ENCODE results near the gene ENDOV. TPM values are rescaled to one million over a fixed set of nuclear protein-coding genes. Genes with fewer than 3 reads are reported as not detected.

The ENDOV gene
- total and polyA plus RNA-seq, 8 donors, result 2.3 to 122 (median 13.2) TPM

DNA sequence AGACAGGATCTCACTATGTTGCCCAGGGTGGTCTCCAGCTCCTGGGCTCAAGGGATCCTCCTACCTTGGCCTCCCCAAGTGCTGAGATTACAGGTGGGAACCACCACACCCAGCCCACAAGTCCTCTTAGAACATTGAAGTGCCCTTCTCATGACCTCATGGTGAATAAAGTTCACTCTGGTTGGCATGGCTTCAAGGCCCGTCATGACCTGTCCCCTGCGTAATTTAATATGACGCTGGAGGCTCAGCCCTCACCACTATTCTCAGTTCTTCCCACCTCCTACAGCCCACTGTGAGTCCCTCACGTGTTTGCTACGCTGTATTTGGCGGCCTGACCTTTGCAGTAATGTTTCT, 1.9 kb downstream of the ENDOV start:
- Histone ChIP-seq H3K27me3 (no peaks in the 10 kb centered on the region), H3K27ac (no peak overlapping the region), H3K9me3 (no peaks in the 10 kb centered on the region), H3K36me3 (peaks cover 0 to 38% (median 33%) of the 10 kb centered on the region in 4 donors), H3K4me1 (peaks cover 26 to 44% (median 37%) of the 10 kb centered on the region in 4 donors), H3K4me3 (no peak overlapping the region)
- 82 to 87% (median 85%) methylated on average over 6 of the region's 6 CpGs for WGBS, 5 donors
- no peak for DNase-seq
- TF ChIP-seq EP300 (IDR thresholded peaks at IDR 0.05), result no peak
- TF ChIP-seq POLR2AphosphoS5 (IDR thresholded peaks at IDR 0.05), result no peak
- no peak for TF ChIP-seq POLR2A (IDR thresholded peaks at IDR 0.05)
- TF ChIP-seq, protein P1, sequence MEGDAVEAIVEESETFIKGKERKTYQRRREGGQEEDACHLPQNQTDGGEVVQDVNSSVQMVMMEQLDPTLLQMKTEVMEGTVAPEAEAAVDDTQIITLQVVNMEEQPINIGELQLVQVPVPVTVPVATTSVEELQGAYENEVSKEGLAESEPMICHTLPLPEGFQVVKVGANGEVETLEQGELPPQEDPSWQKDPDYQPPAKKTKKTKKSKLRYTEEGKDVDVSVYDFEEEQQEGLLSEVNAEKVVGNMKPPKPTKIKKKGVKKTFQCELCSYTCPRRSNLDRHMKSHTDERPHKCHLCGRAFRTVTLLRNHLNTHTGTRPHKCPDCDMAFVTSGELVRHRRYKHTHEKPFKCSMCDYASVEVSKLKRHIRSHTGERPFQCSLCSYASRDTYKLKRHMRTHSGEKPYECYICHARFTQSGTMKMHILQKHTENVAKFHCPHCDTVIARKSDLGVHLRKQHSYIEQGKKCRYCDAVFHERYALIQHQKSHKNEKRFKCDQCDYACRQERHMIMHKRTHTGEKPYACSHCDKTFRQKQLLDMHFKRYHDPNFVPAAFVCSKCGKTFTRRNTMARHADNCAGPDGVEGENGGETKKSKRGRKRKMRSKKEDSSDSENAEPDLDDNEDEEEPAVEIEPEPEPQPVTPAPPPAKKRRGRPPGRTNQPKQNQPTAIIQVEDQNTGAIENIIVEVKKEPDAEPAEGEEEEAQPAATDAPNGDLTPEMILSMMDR (IDR thresholded peaks at IDR 0.05), result no peak
- intact Hi-C loops (cut with DNase I; ENCODE audit: low total_unique reads), result no loop called here

GRCh38 chr17:80418589-80418988, 3.6 kb downstream of the ENDOV start:
- H3K27me3 ChIP-seq, result no peaks in the 10 kb centered on the region
- 90 to 95% (median 94%) methylated on average over 11 of the region's 11 CpGs for WGBS, 5 donors
- H3K36me3 ChIP-seq, result peaks cover 0 to 38% (median 33%) of the 10 kb centered on the region in 4 donors
- intact Hi-C loops (cut with DNase I; ENCODE audit: low total_unique reads), result no loop called here
- no peak overlapping the region for H3K4me3 ChIP-seq
- TF ChIP-seq EP300 (IDR thresholded peaks at IDR 0.05) (no peak), POLR2AphosphoS5 (IDR thresholded peaks at IDR 0.05) (no peak), POLR2A (IDR thresholded peaks at IDR 0.05) (no peak)
- TF ChIP-seq, protein P1 (IDR thresholded peaks at IDR 0.05), result no peak
- no peak overlapping the region for H3K27ac ChIP-seq
- H3K9me3 ChIP-seq, result no peaks in the 10 kb centered on the region
- H3K4me1 ChIP-seq, result peaks cover 22 to 45% (median 39%) of the 10 kb centered on the region in 4 donors
- DNase-seq, result no peak

DNA sequence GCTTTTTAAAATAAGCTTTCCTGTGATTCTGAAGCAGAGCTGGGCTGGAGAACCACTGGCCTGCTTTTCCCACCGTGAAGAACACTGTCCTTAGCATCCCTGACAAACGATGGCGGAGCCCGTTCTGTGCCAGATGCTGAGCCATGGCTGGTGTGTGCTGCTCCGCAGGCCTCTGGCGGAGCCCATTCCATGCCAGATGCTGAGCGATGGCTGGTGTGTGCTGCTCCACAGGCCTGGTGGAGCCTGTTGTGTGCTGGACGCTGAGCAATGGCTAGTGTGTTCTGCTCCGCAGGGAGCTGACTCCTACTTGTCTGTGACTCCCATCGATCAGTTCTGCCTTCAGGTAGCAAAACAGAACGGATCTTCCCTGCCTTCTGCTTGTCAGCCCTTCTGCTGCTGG, 4.3 kb downstream of the ENDOV start:
- Histone ChIP-seq H3K4me3 (no peak overlapping the region), H3K27ac (no peak overlapping the region), H3K27me3 (no peaks in the 10 kb centered on the region), H3K4me1 (peaks cover 16 to 38% (median 32%) of the 10 kb centered on the region in 4 donors), H3K36me3 (peaks cover 0 to 38% (median 33%) of the 10 kb centered on the region in 4 donors), H3K9me3 (no peaks in the 10 kb centered on the region)
- no peak for DNase-seq
- TF ChIP-seq POLR2A (IDR thresholded peaks at IDR 0.05), result no peak
- TF ChIP-seq EP300 (IDR thresholded peaks at IDR 0.05), result no peak
- no peak for TF ChIP-seq POLR2AphosphoS5 (IDR thresholded peaks at IDR 0.05)
- TF ChIP-seq, protein P1 (IDR thresholded peaks at IDR 0.05), result no peak
- intact Hi-C loops (cut with DNase I; ENCODE audit: low total_unique reads), result no loop called here
- 80 to 90% (median 87%) methylated on average over 11 of the region's 11 CpGs for WGBS, 5 donors

DNA sequence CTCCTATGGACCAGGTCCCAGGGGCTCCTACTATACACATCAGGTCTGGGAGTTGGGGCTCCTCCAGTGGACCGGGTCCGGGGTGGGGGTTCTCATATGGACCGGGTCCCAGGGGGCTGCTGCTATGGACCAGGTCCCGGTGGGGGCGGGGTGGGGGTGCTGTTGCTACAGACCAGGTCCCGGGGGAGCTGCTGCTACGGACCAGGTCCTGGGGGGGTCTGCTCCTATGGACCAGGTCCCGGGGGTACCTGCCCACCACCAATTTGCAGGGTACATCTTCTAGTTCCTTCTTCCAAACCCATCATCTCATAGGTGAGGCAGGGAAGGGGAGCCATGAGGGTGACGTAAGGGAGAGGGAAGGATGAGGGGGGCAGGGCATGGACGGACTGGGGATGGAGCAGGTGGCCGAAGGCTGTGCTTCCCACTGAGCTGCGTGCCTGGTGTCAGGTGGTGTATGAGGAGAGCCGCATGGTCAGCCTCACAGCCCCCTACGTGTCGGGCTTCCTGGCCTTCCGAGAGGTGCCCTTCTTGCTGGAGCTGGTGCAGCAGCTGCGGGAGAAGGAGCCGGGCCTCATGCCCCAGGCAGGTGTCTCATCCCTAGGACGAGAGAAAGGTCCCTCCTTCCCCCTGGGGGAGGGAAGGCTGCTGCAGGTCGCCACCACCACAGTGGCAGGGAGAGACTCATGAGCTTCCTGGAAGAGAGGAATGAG, 6.6 kb downstream of the ENDOV start:
- Histone ChIP-seq H3K4me1 (peaks cover 2 to 24% (median 17%) of the 10 kb centered on the region in 4 donors), H3K27ac (no peak overlapping the region), H3K9me3 (no peaks in the 10 kb centered on the region), H3K36me3 (peaks cover 0 to 38% (median 33%) of the 10 kb centered on the region in 4 donors), H3K4me3 (no peak overlapping the region), H3K27me3 (no peaks in the 10 kb centered on the region)
- WGBS, 5 donors, result 55 to 74% (median 70%) methylated on average over 15 to 20 of the region's 20 CpGs
- DNase-seq, result peak in 1 of 2 donors; percentile 6
- intact Hi-C loops (cut with DNase I; ENCODE audit: low total_unique reads), result no loop called here
- TF ChIP-seq POLR2AphosphoS5 (IDR thresholded peaks at IDR 0.05) (no peak), POLR2A (IDR thresholded peaks at IDR 0.05) (no peak), EP300 (IDR thresholded peaks at IDR 0.05) (no peak)
- TF ChIP-seq, protein P1 (IDR thresholded peaks at IDR 0.05), result no peak

All from stomach (tissue), 9 donors.